Muscle layer of duodenum (tissue), 2 donors: ENCODE measurements around the gene HOXB9.

Experiments
- H3K27ac ChIP-seq: one replicate; pipeline ENCODE4 v1.7.0; 2013; ENCODE audit warnings: mild to moderate bottlenecking, low read length
- H3K27me3 ChIP-seq: one replicate; pipeline ENCODE4 v1.7.0; 2013; ENCODE audit warnings: low read depth, mild to moderate bottlenecking, control low read depth, low read length
- H3K36me3 ChIP-seq, 2 donors: one replicate each; pipeline ENCODE4 v1.7.0; 2013; ENCODE audit warnings: low read length in 2 of 2, control low read depth in 1 of 2, mild to moderate bottlenecking in 1 of 2; ENCODE audit not compliant: insufficient read depth in 2 of 2, control insufficient read depth in 1 of 2
- H3K4me1 ChIP-seq, 2 donors: one replicate each; pipeline ENCODE4 v1.7.0; 2013; ENCODE audit warnings: low read length in 2 of 2, mild to moderate bottlenecking in 2 of 2, control low read depth in 1 of 2, moderate library complexity in 1 of 2; ENCODE audit not compliant: insufficient read depth in 2 of 2, control insufficient read depth in 1 of 2
- H3K4me3 ChIP-seq, 2 donors: one replicate each; pipeline ENCODE4 v1.7.0; 2013; ENCODE audit warnings: low read length in 2 of 2, low read depth in 1 of 2, mild to moderate bottlenecking in 1 of 2
- H3K9me3 ChIP-seq, 2 donors: one replicate each; pipeline ENCODE4 v1.7.0; 2013; ENCODE audit warnings: low read length in 2 of 2, control low read depth in 1 of 2, mild to moderate bottlenecking in 1 of 2; ENCODE audit not compliant: control insufficient read depth in 1 of 2
- donor health status: healthy.

The HOXB9 gene

DNA sequence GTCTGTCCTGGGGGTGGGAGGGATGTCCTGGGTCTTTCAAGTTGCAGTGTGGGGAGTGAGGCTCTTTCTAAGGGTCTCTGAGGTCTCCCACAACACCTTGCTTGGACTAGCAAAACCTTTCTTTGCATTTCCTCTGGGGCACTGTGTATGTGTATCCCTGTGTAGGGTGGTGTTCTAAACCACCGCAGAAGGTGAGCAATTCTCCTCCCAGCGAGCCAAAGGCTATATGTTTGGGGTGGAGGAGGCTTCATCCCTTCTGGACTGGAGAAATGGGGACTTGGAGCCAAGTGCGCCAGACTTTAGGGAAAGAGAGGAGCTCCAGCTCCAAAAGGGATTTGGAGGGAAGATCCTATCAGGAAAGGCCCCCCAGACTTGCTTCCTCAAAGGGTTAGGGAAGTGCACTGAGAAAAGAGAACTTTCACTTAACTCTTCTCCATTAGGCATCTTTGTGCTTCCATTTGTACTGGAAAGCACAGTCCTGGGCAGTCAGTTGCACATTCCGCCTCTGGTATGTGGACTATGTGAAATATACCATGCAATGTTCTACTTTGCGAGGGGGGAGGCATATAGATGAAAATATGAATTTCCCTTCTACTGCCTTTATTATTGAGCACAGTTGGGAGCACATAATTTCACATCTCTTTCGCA lies 18.9 kb upstream of the HOXB9 start:
- Histone ChIP-seq H3K36me3 (no peaks in the 10 kb centered on the region), H3K4me3 (no peak overlapping the region), H3K4me1 (peaks cover 0 to 24% of the 10 kb centered on the region in 2 donors), H3K27me3 (peaks cover 76% of the 10 kb centered on the region), H3K27ac (no peak overlapping the region), H3K9me3 (peaks cover 0 to 3% of the 10 kb centered on the region in 2 donors)

DNA sequence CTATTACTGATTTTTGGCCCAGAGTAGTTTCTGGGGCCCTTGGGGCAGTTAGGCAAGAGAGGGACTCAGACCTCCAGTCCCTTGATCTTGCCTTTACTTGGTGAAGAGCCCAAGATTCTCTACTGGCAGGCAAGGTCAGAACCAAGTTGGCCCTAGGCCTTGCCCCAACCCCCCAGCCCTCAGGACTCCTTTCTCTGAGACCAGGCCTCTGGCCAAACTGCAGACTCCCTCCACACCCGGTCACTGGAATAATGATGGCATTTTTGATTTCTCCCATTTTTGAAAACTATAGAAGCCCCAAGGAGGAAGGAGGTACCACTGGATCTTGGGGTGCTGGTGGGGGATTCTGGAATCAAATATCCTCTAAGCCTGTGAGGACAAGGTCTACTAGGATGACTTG lies 18.0 kb upstream of the HOXB9 start:
- H3K4me3 ChIP-seq: no peak overlapping the region
- H3K27ac ChIP-seq: no peak overlapping the region
- peaks cover 0 to 24% of the 10 kb centered on the region in 2 donors for H3K4me1 ChIP-seq
- H3K36me3 ChIP-seq: no peaks in the 10 kb centered on the region
- peaks cover 79% of the 10 kb centered on the region for H3K27me3 ChIP-seq
- H3K9me3 ChIP-seq: peaks cover 0 to 3% of the 10 kb centered on the region in 2 donors

- H3K9me3 ChIP-seq: peaks cover 0 to 3% of the 10 kb centered on the region in 2 donors
- no peak overlapping the region for H3K4me3 ChIP-seq
- no peaks in the 10 kb centered on the region for H3K36me3 ChIP-seq
- H3K4me1 ChIP-seq: peaks cover 0 to 24% of the 10 kb centered on the region in 2 donors
- H3K27ac ChIP-seq: no peak overlapping the region
- H3K27me3 ChIP-seq: peaks cover 84% of the 10 kb centered on the region
Measured at GRCh38 chr17:48643697-48644012, 17.5 kb upstream of the HOXB9 start.

GRCh38 chr17:48642843-48643696 lies 16.9 kb upstream of the HOXB9 start:
- no peak overlapping the region for H3K4me3 ChIP-seq

GRCh38 chr17:48642059-48642842 lies 16.1 kb upstream of the HOXB9 start:
- peaks cover 86% of the 10 kb centered on the region for H3K27me3 ChIP-seq
- no peak overlapping the region for H3K4me3 ChIP-seq
- H3K4me1 ChIP-seq: peaks cover 0 to 18% of the 10 kb centered on the region in 2 donors
- no peak overlapping the region for H3K27ac ChIP-seq
- no peaks in the 10 kb centered on the region for H3K9me3 ChIP-seq
- H3K36me3 ChIP-seq: no peaks in the 10 kb centered on the region

More at GRCh38 chr17:48642843-48643696, 16.9 kb upstream of the HOXB9 start:
- no peaks in the 10 kb centered on the region for H3K36me3 ChIP-seq
- no peak overlapping the region for H3K27ac ChIP-seq
- peaks cover 0 to 3% of the 10 kb centered on the region in 2 donors for H3K9me3 ChIP-seq
- H3K27me3 ChIP-seq: peaks cover 86% of the 10 kb centered on the region
- H3K4me1 ChIP-seq: peaks cover 0 to 24% of the 10 kb centered on the region in 2 donors

DNA sequence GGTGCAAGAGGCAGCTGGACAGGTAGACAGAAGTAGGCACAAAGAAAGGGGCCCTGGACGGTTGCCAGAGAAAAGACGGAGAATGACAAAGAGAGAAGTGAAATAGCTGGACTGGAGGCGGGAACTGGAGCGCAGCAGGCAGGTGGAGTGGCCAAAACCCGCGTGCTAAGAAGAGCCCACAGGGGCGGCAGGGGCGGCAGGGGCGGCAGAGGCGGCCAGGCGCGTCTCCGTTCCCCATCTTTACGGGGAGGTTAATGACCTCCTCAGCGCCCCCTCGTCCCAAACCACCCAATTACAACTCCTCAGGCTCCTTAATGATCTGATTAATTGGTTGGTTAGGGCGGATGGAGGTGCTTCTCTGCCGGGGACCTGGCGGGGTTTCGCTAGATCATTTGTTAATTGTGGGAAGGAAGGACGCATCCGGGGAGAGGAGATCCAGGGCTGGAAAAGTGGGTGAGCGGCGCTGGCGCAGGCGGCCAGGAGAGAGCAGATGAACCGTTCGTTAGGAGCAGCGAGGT lies 15.4 kb upstream of the HOXB9 start:
- Histone ChIP-seq H3K4me1 (peaks cover 0 to 11% of the 10 kb centered on the region in 2 donors), H3K27me3 (peaks cover 88% of the 10 kb centered on the region), H3K9me3 (no peaks in the 10 kb centered on the region), H3K4me3 (no peak overlapping the region), H3K27ac (no peak overlapping the region), H3K36me3 (no peaks in the 10 kb centered on the region)

GRCh38 chr17:48640858-48641180 lies 14.7 kb upstream of the HOXB9 start:
- Histone ChIP-seq H3K27me3 (peaks cover 87% of the 10 kb centered on the region), H3K4me3 (no peak overlapping the region), H3K27ac (no peak overlapping the region), H3K9me3 (no peaks in the 10 kb centered on the region), H3K4me1 (peaks cover 0 to 4% of the 10 kb centered on the region in 2 donors), H3K36me3 (no peaks in the 10 kb centered on the region)

DNA sequence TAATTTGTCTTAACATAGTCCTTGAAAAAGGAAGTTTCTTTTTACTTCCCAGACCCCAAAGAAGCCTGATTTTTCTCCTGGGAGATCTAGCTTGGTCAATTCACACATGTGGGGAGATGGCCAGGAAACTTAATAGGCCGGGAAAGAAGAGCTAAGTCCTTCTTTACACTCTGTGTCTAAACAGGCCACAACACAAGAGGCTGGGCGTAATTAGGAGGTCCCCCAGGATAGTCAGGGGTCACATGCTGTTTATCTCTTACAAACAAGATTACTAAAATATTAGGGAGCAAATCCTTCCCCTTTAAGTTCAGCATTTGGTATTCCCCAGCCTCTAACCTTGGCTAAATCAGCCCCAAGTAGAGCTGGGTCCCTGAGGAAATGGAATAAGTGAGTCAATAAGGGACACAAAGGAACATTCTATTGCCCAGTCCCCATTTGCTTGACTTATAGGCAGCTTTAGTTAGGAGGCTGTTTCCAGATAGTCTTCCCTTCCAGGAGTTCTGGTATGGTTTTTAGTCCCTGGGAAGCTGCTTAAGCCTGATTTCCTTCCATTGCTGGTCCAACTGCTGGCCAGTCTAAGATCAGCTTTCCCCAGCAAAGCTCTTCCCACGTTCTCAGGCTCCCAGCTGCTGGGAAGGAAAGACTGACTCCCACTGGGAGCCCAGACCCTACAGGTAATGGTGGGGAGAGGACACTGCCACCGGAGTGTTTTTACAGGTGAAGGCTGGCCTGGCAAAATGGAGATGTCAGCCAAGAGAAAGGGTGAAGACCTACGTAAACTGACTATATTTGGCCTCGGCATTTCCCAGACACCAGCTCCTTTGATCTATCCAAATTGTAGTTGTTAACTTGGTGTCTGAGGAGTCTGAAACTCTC lies 14.1 kb upstream of the HOXB9 start:
- H3K27ac ChIP-seq: no peak overlapping the region
- peaks cover 87% of the 10 kb centered on the region for H3K27me3 ChIP-seq
- no peaks in the 10 kb centered on the region for H3K36me3 ChIP-seq
- no peaks in the 10 kb centered on the region for H3K9me3 ChIP-seq
- H3K4me3 ChIP-seq: no peak overlapping the region
- peaks cover 0 to 4% of the 10 kb centered on the region in 2 donors for H3K4me1 ChIP-seq

- Histone ChIP-seq H3K36me3 (no peaks in the 10 kb centered on the region), H3K27me3 (peaks cover 87% of the 10 kb centered on the region), H3K4me3 (no peak overlapping the region), H3K9me3 (no peaks in the 10 kb centered on the region), H3K4me1 (peaks cover 0 to 4% of the 10 kb centered on the region in 2 donors), H3K27ac (no peak overlapping the region)
Measured at GRCh38 chr17:48639136-48639535, 13.0 kb upstream of the HOXB9 start.

DNA sequence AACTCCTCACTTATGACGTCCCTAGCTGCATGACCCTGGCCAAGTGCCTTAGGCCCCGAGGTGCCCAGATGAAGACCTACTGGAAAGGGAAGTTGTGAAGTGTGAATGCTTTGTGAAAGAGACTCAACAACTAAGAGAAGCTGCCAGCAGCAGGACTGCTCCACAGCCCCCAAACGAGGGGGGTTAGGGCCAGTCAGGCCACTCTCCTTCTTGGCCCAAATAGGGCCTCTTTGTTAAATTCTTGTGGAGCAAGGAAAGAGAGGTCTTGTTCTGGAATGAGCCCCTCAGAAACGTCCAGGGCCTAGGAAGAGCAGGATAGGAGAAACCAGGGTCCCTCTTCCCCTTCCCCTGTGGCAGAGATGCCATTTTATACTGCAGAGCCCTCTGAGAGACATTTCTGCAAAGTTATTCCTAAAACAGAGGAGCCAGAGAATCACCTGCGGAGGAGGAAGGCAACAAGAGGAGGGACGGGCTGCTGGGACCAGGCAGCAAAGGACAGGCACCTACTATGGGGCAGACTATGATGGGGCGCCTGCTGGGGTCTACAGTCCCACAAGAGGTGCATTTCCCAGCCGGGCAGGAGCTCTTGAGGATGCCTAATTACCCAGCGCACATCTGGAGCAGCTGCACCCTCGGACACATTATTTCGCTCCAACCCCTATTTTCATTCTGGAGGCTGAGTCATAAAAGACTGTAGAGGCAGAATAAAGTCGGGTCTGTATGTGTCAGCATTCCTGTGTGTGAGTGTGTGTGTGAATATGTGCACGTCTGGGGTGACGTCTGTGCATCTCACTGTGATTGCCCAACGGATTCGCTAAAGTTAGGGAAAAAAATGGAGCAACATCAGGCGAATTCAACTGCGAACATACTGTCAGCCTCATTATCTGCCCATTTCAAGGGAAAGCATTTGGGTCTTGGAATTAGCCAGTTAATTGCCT lies 11.4 kb upstream of the HOXB9 start:
- H3K4me3 ChIP-seq: no peak overlapping the region
- peaks cover 0 to 4% of the 10 kb centered on the region in 2 donors for H3K4me1 ChIP-seq
- H3K36me3 ChIP-seq: no peaks in the 10 kb centered on the region
- H3K27me3 ChIP-seq: peaks cover 88% of the 10 kb centered on the region
- no peak overlapping the region for H3K27ac ChIP-seq
- no peaks in the 10 kb centered on the region for H3K9me3 ChIP-seq
